Retina (tissue), 1 donor: ENCODE data around the gene SENP7.
"Not testable (repeated sequence)": the region's sequence is repeated elsewhere in the genome, so short reads cannot be mapped to it uniquely, and the experiment has no call there.

Source experiments
- DNase-seq: peaks from one replicate; pipeline ENCODE4 v3.0.0-alpha.2; 2016

SENP7 gene

DNA sequence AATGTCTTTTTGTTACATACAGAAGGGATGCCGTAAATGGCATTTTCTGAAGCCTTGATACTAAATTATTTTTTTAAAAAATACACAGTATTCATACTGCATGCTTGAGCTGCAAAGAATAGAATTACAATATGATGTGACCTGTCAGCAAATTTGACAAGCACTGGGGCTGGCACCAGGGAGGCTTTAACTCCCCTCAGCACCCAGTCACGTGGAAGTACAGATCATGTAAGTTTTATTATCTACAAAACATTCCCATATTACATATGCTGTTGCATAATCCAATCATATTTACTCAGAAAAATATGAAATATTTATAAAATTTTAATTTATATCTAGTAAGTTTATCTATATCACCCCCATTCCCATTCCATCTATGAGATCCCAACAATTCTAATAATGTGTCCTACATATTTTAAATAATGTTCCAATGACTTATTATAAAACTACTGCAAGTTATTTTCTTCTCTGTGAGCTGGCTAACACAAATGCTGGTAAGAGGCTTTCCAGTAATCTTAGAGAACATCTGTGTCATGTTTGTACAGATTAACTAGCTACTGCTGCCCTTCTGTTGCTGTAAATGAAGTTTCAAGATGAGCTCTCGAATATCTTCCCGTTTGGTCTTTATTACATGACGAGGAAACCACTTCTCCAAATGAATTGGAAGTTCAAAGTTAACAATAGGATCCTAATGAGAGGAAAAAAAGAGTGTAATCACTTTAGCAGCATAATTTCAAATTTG is 187.4 kb downstream of the SENP7 start:
- no peak for DNase-seq

DNA sequence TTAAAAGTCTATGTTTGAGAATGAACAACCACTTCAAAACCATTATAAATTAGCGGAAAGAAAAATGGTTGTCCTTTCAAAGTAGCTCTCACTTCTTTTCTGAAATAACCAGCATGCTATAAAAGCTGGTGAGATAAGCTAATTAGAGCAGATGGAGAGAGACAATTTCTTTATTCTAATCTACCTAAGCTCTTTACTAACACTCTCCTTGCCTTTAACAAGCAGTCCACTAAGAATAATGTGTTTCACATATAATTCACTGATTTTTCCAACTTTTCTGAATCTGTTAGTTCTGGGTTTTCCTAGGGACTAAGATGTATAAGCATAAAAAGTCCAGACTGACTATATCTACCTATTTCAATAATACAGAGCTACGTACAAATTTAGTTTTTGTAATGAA is 192.5 kb downstream of the SENP7 start, which contains the start of gene IMPG2:
Gene IMPG2 (minus strand): TSS at position 101 of the 400 bp plus-strand sequence. CDS start 203 bp downstream, outside the sequence.
- no peak for DNase-seq

DNA sequence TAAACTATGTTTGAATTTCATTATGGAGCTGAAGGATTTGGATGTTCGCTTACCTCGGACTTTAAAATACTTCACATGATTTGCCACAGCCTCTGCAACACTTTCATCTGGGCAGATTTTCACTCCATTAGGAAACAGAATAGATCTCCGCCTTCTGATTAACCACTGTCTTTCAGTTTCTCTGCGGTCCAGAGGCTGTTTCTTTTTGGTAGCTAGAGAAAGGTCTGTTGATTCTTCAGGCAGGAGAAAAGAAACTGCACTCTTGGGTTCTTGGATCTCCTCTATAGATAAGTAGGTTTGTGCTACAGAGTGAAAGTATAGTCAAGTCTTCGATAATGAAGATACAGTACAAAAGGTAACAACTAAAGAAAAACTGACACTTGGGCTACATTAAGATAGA is 193.5 kb downstream of the SENP7 start:
- DNase-seq, result no peak

DNA sequence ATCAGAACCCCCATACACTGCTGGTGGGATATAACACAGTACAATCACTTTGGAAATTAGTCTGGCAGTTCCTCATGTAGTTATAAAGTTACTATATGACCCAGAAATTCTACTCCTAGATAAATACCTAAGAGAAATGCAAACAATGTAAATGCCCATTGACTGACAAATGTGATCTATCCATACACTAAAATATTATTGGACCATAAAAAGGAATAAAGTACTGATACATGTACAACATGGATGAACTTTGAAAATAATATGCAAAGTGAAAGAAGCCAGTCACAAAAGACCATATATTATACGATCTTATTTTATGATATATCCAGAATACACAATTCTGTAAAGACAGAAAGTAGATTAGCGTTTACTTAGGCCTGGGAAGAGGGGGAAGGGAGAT is 200.5 kb downstream of the SENP7 start:
- DNase-seq, result no peak

DNA sequence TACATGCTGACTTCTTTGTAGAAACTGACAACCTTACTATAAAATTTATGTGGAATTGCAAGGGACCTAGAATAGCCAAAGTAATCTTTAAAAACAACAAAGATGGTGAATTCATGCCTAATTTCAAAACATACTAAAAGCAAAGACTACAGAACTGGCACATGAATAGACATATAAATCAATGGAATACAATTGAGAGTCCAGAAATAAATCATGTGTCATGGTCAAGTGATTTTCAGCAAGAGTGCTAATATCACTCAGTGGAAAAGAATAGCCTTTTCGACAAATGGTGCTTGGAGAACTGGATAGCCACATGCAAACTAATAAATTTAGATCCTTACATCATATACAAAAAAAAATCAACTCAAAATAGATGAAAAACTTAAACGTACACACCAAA is 201.3 kb downstream of the SENP7 start:
- DNase-seq, result no peak

DNA sequence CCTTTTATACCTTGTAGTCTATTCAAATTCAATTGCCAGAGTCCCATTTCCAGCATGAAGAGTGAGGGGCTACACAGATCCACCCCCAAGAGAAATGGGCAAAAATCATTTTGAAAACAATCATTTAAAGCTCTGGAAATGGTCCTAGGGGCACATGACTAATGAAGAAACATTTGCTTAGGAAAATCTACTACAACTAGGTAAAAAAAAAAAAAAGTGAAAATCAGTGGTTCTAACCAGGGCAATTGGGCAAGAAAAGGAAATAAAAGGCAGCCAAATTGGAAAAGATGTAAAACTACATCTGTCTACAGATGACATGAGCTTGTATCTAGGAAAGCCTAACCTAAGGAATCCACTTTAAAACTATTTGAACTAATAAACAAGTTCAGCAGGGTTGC is 202.0 kb downstream of the SENP7 start:
- DNase-seq, result no peak

DNA sequence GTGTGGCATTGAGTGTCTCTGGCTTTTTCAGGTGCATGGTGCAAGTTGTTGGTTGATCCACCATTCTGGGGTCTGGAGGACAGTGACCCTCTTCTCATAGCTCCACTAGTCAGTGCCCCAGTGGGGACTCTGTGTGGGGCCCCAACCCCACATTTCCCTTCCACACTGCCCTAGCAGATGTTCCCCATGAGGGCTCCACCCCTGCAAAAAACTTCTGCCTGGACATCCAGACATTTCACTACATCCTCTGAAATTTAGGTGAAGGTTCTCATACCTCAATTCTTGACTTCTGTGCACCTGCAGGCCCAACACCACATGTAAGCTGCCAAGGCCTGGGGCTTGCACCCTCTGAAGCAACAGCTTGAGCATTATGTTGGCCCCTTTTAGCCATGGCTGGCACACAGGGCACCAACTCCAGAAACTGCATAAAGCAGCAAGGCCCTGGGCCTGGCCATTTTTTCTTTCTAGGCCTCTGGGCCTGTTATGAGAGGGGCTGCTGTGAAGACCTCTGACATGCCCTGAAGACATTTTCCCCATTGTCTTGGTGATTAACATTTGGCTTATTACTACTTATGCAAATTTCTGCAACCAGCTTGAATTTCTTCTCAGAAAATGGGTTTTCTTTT is 204.8 kb downstream of the SENP7 start:
- not testable (repeated sequence) for DNase-seq

DNA sequence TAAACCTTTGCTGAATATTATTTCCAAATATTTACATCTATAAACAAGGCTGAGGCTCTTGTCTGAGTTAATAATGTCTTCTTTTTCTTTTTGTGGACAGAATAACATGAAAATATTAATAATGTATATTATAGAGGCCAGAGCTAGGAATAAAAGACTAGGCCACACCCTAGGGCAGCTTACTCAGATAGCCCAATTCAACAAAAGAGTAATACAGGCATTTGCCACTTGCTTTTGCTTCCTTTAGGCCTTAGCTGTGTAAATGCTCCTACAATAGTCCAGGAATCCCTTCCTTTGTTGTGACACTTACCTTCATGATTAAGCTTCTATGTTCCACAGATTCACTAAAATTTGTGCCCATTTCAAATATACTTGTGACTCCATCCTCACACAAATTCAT is 209.2 kb downstream of the SENP7 start:
- DNase-seq, result no peak

DNA sequence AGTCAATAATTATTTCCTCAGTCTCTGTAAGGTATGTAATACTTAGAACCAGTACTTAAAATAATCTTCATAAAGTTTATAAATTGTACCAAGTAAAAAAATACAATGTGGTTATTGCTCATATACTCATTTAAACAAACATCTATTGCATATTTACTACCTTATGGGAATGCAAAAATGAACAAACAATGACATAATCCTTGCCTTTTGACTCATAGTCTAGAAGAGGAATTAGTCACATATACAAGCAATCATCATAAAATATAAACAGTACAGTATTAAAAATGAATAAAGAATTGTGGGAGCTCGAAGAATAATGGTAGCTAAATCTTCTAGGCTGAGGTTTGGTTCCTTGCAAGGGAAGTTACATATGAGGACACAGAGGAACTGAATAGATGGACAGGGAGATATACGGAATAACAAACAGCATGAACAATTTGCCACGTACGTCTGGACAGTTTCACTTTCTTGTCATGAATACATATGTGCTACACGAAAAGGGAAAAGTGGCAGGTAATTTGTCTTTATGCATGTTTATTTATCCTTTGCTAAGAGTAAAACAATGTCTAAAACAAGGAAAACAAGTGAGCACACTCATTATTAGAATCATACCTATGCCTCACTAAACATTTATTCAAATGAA is 209.8 kb downstream of the SENP7 start:
- DNase-seq, result no peak

DNA sequence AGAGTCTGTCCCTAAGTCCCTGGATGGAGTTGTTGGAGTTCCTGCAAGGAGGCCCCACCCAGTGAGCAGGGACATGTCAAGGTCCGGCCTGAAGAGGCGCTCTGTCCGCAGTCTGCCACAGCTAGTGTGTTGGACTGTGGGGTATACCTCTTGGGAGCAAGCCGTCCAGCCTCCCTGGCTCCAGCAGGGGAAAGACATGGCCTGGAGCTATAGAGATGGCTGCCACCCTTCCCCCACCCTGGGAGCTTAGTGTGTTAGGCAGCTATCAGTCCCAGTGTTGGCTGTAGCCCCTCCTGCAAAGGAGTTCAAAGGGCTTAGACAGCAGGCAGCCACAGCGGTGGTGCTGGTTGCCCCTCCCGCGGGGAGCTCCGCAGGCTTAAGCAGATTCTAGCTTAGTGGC is 212.9 kb downstream of the SENP7 start:
- DNase-seq, result no peak

DNA sequence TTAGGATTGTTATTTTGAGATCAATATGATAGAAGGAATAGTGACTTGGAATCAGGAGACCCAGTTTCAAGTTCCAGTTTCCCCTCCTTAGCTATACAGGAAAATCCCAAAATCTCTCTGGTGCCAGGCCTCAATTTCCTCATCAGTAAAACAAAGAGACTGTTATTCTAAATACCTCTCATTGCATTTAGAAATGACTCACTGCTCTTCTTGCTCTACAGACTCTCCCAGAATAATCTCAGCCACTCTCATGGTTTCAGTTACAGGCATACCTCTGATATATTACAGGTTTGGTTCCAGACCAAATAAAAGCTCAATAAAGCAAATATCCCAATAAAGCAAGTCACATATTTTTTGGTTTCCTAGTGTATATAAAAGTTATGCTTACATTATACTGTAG is 221.0 kb downstream of the SENP7 start:
- no peak for DNase-seq

DNA sequence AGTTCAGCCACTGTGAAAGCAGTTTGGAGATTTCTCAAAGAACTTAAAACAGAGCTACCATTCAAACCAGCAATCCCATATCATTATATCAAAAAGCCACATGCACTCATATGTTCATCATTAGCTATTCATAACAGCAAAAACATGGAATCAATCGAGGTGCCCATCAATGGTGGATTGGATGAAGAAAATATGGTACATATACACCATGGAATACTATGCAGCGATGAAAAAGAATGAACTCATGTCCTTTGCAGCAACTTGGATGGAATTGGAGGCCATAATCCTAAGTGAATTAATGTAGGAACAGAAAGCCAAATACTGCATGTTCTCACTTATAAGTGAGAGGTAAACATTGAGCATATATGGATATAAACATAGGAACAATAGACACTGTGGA is 224.7 kb downstream of the SENP7 start:
- DNase-seq, result no peak

DNA sequence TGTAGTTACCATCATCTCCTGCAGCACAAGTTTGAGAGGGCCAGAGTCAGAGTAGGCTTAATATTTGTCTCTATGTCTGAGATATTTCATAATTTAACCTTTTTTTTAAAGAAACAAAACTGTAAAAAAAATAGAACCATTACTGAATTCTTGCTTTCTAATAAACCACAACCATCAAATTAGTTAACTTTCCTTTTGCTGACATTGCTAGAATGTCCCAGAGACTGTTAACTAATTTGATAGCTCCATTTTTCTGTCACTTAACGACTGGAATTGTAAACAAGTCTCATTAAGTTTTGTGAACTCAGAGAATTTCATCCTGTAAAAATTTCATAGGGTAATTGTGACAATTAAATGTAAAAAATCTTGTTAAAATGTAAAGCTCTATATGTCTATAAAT is 228.3 kb downstream of the SENP7 start:
- no peak for DNase-seq

DNA sequence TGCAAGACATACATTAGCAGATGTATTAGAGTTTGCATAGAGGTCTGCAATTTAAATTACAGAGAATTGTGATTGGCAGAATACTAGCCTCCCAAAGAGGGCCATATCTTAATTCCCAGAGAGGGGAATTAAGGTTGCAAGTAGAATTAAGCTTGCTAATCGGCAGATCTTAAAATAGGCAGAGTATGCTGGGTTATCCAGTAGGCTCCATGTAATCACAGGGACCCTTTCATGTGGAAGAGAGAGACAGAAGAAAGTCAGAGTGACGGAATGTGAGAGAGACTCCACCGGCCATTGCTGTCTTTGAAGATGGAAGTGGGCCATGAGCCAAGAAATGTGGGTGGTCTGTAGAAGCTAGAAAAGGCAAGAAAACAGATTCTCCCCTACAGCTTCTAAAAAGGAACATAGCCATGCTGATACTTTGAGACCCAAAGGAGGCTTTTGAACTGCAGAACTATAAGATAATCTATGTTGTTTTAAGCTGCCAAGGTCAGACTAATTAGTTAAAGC is 231.4 kb downstream of the SENP7 start:
- DNase-seq, result no peak

DNA sequence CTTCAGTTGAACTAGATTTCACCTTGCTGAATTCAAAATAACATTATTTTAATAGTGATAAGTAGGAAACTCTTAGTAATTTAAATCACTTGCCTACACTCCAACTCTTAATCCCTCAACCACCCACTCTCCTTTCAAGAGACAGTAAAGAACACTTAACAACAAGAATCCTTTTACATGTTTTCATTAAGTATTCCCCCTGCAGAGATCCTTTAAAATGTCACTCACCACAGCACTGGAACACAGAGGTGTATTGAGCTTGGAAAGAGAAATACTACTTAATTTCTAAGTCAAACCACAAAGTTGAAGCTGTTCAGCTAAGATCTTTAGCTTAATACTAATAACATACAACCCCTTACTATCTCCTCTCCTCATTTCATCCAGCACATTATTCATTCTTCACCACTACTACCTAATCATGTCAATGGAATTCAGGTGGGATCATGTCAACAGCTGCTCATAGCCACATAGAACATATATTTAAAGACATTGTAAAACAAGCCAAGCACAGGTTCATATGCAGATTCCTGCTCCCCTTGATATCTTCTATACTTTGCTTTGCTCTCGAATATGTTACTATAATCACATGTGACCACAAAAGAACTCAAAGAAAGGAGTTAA is 233.1 kb downstream of the SENP7 start:
- DNase-seq, result no peak

DNA sequence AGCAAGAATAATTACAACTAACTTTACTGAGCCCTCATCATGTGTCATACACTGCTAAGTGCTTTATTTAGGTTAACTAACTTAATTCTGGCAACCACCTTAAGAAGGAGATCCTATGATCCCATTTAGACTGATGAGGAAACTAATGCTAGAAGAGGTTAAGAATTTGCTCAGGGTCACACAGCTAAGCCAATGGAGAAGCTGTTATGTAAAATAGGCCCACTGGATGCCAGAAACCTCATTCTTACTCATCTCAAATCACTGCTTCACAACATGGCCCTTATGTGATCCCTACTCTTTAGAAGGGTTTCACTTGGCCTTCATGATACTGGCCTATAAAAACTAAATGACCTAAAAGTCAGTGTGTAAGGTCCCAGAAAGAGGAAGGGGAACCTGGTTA is 233.8 kb downstream of the SENP7 start:
- DNase-seq, result no peak

DNA sequence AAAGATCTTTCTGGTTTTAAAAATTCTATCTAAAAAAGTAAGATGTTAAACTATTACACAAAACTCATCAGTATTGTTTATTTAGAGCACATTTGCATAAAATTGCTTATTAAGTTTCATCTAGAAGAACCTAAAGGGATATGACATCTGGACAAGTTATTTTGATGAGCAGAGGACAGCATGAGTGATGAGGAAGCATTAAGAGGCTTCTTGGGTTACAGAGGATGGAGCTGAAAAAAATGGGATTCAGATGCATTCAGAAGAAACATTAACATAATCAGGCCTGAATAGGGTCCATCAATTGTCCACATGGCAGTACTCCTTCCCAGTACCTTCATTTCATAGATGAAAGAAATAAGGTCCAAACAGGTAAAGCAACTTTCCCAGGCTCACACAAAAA is 234.3 kb downstream of the SENP7 start:
- DNase-seq, result no peak
